ENCODE measurements around the gene CFAP53. TPM values are rescaled to one million over a fixed set of nuclear protein-coding genes. Genes with fewer than 3 reads are reported as not detected.
"Not testable (repeated sequence)": the region's sequence is repeated elsewhere in the genome, so short reads cannot be mapped to it uniquely, and the experiment has no call there.

The CFAP53 gene
- under 1 TPM; 0.21 to 0.29 TPM for total RNA-seq

- ATAC-seq = peak; percentile 86
- POLR2A ChIA-PET = interaction anchor here (1.0 to 2.3 kb wide), 3 partner anchors 16 to 91 kb away, joined by 3 to 11 read pairs (median 4); partner anchors contain the start of gene MBD1
Observed at GRCh38 chr18:50266248-50266704, at the start of gene CFAP53. Gene CFAP53 (minus strand): TSS chr18:50266495. CDS start chr18:50266404, 91 bp downstream.

GRCh38 chr18:50315100-50315871, 49.0 kb upstream of the CFAP53 start:
- ATAC-seq = no peak
- Mint-ChIP-seq H3K27ac (no peak overlapping the region), H3K36me3 (ENCODE audit: low read depth) (peaks cover 5% of the 10 kb centered on the region), H3K9me3 (ENCODE audit: insufficient read depth) (no peaks in the 10 kb centered on the region), H3K27me3 (ENCODE audit: low read depth) (peaks cover 16% of the 10 kb centered on the region), H3K4me1 (ENCODE audit: low read depth) (peaks cover 14% of the 10 kb centered on the region), H3K4me3 (no peak overlapping the region)
- ChIA-PET CTCF (no interaction called here), POLR2A (no interaction called here)
- no peak for DNase-seq

More at GRCh38 chr18:50266248-50266704, at the start of gene CFAP53:
- Mint-ChIP-seq H3K27ac (peak within 1 kb of the TSS; percentile 76), H3K9me3 (ENCODE audit: insufficient read depth) (no peaks in the 10 kb centered on the region), H3K4me1 (ENCODE audit: low read depth) (peaks cover 34% of the 10 kb centered on the region), H3K36me3 (ENCODE audit: low read depth) (peaks cover 28% of the 10 kb centered on the region), H3K27me3 (ENCODE audit: low read depth) (no peaks in the 10 kb centered on the region), H3K4me3 (peak within 1 kb of the TSS; percentile 76)
- CTCF ChIA-PET = interaction anchor here (0.8 to 4.7 kb wide), 5 partner anchors 15 to 163 kb away, joined by 3 to 50 read pairs (median 6); partner anchors contain the start of gene MBD1
- peak; percentile 94 for DNase-seq

GRCh38 chr18:50313873-50314460, 47.7 kb upstream of the CFAP53 start:
- ChIA-PET POLR2A (no interaction called here), CTCF (interaction anchor here (0.8 kb wide), 1 partner anchor 43 kb away, joined by 5 read pairs; no protein-coding TSS in a partner anchor)
- H3K27ac Mint-ChIP-seq = no peak overlapping the region
- peaks cover 16% of the 10 kb centered on the region for H3K27me3 Mint-ChIP-seq (ENCODE audit: low read depth)
- no peaks in the 10 kb centered on the region for H3K9me3 Mint-ChIP-seq (ENCODE audit: insufficient read depth)
- DNase-seq (no peak), ATAC-seq (no peak)
- no peak overlapping the region for H3K4me3 Mint-ChIP-seq
- peaks cover 8% of the 10 kb centered on the region for H3K4me1 Mint-ChIP-seq (ENCODE audit: low read depth)
- H3K36me3 Mint-ChIP-seq (ENCODE audit: low read depth) = peaks cover 5% of the 10 kb centered on the region

GRCh38 chr18:50313031-50313607, 46.8 kb upstream of the CFAP53 start:
- POLR2A ChIA-PET = no interaction called here
- no peak overlapping the region for H3K4me3 Mint-ChIP-seq
- H3K27ac Mint-ChIP-seq = no peak overlapping the region
- no peak for DNase-seq
- ATAC-seq = no peak
- CTCF ChIA-PET = no interaction called here
- peaks cover 2% of the 10 kb centered on the region for H3K36me3 Mint-ChIP-seq (ENCODE audit: low read depth)
- H3K9me3 Mint-ChIP-seq (ENCODE audit: insufficient read depth) = no peaks in the 10 kb centered on the region
- H3K27me3 Mint-ChIP-seq (ENCODE audit: low read depth) = peaks cover 16% of the 10 kb centered on the region
- H3K4me1 Mint-ChIP-seq (ENCODE audit: low read depth) = peaks cover 9% of the 10 kb centered on the region

GRCh38 chr18:50312296-50313030, 46.2 kb upstream of the CFAP53 start:
- Mint-ChIP-seq H3K9me3 (ENCODE audit: insufficient read depth) (no peaks in the 10 kb centered on the region), H3K4me3 (no peak overlapping the region), H3K27ac (no peak overlapping the region), H3K36me3 (ENCODE audit: low read depth) (peaks cover 2% of the 10 kb centered on the region), H3K27me3 (ENCODE audit: low read depth) (peaks cover 16% of the 10 kb centered on the region), H3K4me1 (ENCODE audit: low read depth) (peaks cover 15% of the 10 kb centered on the region)
- ChIA-PET POLR2A (no interaction called here), CTCF (no interaction called here)
- ATAC-seq (no peak), DNase-seq (no peak)

- Mint-ChIP-seq H3K27me3 (ENCODE audit: low read depth) (peaks cover 16% of the 10 kb centered on the region), H3K4me1 (ENCODE audit: low read depth) (peaks cover 23% of the 10 kb centered on the region), H3K27ac (no peak overlapping the region), H3K36me3 (ENCODE audit: low read depth) (peaks cover 2% of the 10 kb centered on the region), H3K9me3 (ENCODE audit: insufficient read depth) (no peaks in the 10 kb centered on the region), H3K4me3 (no peak overlapping the region)
- ATAC-seq = no peak
- POLR2A ChIA-PET = no interaction called here
- CTCF ChIA-PET = no interaction called here
- DNase-seq = no peak
Observed at GRCh38 chr18:50311650-50312049, 45.4 kb upstream of the CFAP53 start.

GRCh38 chr18:50310080-50310479, 43.8 kb upstream of the CFAP53 start:
- no peak overlapping the region for H3K27ac Mint-ChIP-seq
- ATAC-seq = no peak

GRCh38 chr18:50308851-50309250, 42.6 kb upstream of the CFAP53 start:
- not testable (repeated sequence) for H3K9me3 Mint-ChIP-seq (ENCODE audit: insufficient read depth); H3K4me3 Mint-ChIP-seq; H3K27ac Mint-ChIP-seq; ATAC-seq; DNase-seq; H3K36me3 Mint-ChIP-seq (ENCODE audit: low read depth)
- H3K27me3 Mint-ChIP-seq (ENCODE audit: low read depth) = peaks cover 15% of the 10 kb centered on the region
- CTCF ChIA-PET = interaction anchor here (1.0 to 3.3 kb wide), 5 partner anchors 9 to 48 kb away, joined by 3 to 21 read pairs (median 6); partner anchors contain the start of gene MBD1
- POLR2A ChIA-PET = interaction anchor here (0.8 kb wide), 1 partner anchor 11 kb away, joined by 3 read pairs; no protein-coding TSS in a partner anchor
- peaks cover 25% of the 10 kb centered on the region for H3K4me1 Mint-ChIP-seq (ENCODE audit: low read depth)

More at GRCh38 chr18:50310080-50310479, 43.8 kb upstream of the CFAP53 start:
- DNase-seq = no peak
- ChIA-PET CTCF (interaction anchor here (1.4 kb wide), 1 partner anchor 28 kb away, joined by 3 read pairs; the partner anchor contains the start of gene MBD1), POLR2A (no interaction called here)
- Mint-ChIP-seq H3K36me3 (ENCODE audit: low read depth) (peaks cover 7% of the 10 kb centered on the region), H3K4me3 (no peak overlapping the region), H3K9me3 (ENCODE audit: insufficient read depth) (no peaks in the 10 kb centered on the region), H3K27me3 (ENCODE audit: low read depth) (peaks cover 17% of the 10 kb centered on the region), H3K4me1 (ENCODE audit: low read depth) (peaks cover 25% of the 10 kb centered on the region)

- peaks cover 25% of the 10 kb centered on the region for H3K4me1 Mint-ChIP-seq (ENCODE audit: low read depth)
- peaks cover 20% of the 10 kb centered on the region for H3K27me3 Mint-ChIP-seq (ENCODE audit: low read depth)
- peak; percentile 100 for ATAC-seq
- H3K27ac Mint-ChIP-seq = peak overlapping the region; percentile 86
- no peaks in the 10 kb centered on the region for H3K9me3 Mint-ChIP-seq (ENCODE audit: insufficient read depth)
- H3K4me3 Mint-ChIP-seq = peak overlapping the region; percentile 86
- DNase-seq = peak; percentile 97
- POLR2A ChIA-PET = interaction anchor here (0.6 to 1.5 kb wide), 7 partner anchors 10 to 49 kb away, joined by 3 to 6 read pairs (median 3); partner anchors contain the start of gene MBD1
- H3K36me3 Mint-ChIP-seq (ENCODE audit: low read depth) = peaks cover 6% of the 10 kb centered on the region
- CTCF ChIA-PET = interaction anchor here (1.0 to 3.3 kb wide), 7 partner anchors 10 to 49 kb away, joined by 3 to 21 read pairs (median 7); no protein-coding TSS in a partner anchor
Observed at GRCh38 chr18:50307738-50308470, 41.6 kb upstream of the CFAP53 start.

GRCh38 chr18:50307400-50307737, 41.1 kb upstream of the CFAP53 start:
- CTCF ChIA-PET = interaction anchor here (1.1 to 3.3 kb wide), 6 partner anchors 9 to 50 kb away, joined by 3 to 21 read pairs (median 7); no protein-coding TSS in a partner anchor
- Mint-ChIP-seq H3K9me3 (ENCODE audit: insufficient read depth) (no peaks in the 10 kb centered on the region), H3K27me3 (ENCODE audit: low read depth) (peaks cover 24% of the 10 kb centered on the region), H3K36me3 (ENCODE audit: low read depth) (peaks cover 6% of the 10 kb centered on the region), H3K27ac (peak overlapping the region; percentile 86), H3K4me3 (peak overlapping the region; percentile 86), H3K4me1 (ENCODE audit: low read depth) (peaks cover 25% of the 10 kb centered on the region)
- ATAC-seq (no peak), DNase-seq (no peak)
- POLR2A ChIA-PET = interaction anchor here (0.6 to 1.5 kb wide), 6 partner anchors 9 to 50 kb away, joined by 3 to 6 read pairs (median 4); partner anchors contain the start of gene MBD1
